Bronchial smooth muscle cell (primary cell): Measurements from ENCODE around the gene FASTKD3. TPM values are rescaled to one million over a fixed set of nuclear protein-coding genes. Genes with fewer than 3 reads are reported as not detected.

Source experiments
- total RNA-seq: library from RNA; depleted of rRNA; stranded (reverse); fragments of >200 nt; gene quantifications from 2 replicates; pipeline ENCODE4 v1.2.1, GENCODE V29; 2014

FASTKD3 gene
- total RNA-seq = 8.0 and 9.0 TPM in 2 replicates

GRCh38 chr5:7868773-7869473, at the start of gene FASTKD3, which contains the start of gene MTRR:
Gene FASTKD3, minus strand, starts transcription at chr5:7869031. Its CDS starts 948 bp downstream, at chr5:7868083.
Gene MTRR, plus strand, starts transcription at chr5:7869148. Its CDS starts 1,647 bp downstream, at chr5:7870795.

GRCh38 chr5:7850395-7851239, 18.2 kb downstream of the FASTKD3 start, which contains the start of gene CFAP90:
Gene CFAP90, minus strand, starts transcription at chr5:7851133. Its CDS starts 112 bp downstream, at chr5:7851021.

Other genes with a start within 250 kb of the FASTKD3 start
- 0.26 TPM in 1 of 2 replicates, not detected in the other for gene CFAP90, start 17.9 kb downstream of the FASTKD3 start, total RNA-seq
- gene MTRR, start 117 bp upstream of the FASTKD3 start, total RNA-seq = 13.9 and 22.1 TPM in 2 replicates